ENCODE data around the gene CAAP1. TPM values are rescaled to one million over a fixed set of nuclear protein-coding genes. Genes with fewer than 3 reads are reported as not detected.

The CAAP1 gene
- total RNA-seq, 6 donors from 2014 or later = 9.4 to 16.8 (median 14.2) TPM

- DNase-seq (no peak), ATAC-seq (ENCODE audit: low FRiP score in 2 of 2) (no peak)
- Histone ChIP-seq H3K36me3 (no peaks in the 10 kb centered on the region), H3K4me3 (no peak overlapping the region), H3K27me3 (no peaks in the 10 kb centered on the region), H3K9me3 (no peaks in the 10 kb centered on the region), H3K27ac (no peak overlapping the region), H3K4me1 (no peaks in the 10 kb centered on the region)
- WGBS, 2 donors = 96 to 98% methylated on average over 5 of the region's 5 CpGs
- TF ChIP-seq CTCF (IDR thresholded peaks at IDR 0.05) (no peak), POLR2AphosphoS5 (IDR thresholded peaks at IDR 0.05) (no peak), EP300 (IDR thresholded peaks at IDR 0.05) (no peak), POLR2A (IDR thresholded peaks at IDR 0.05) (no peak)
These were observed 101.3 kb downstream of the CAAP1 start for GRCh38 chr9:26791274-26791673.

Small RNA genes lying within 50 kb of the gene (small RNA-seq; reads per million reads assigned to genes)
- gene RF00322 = 0 reads per million in 4 donors
- 0 to 0.14 (median 0) reads per million in 4 donors for gene RN7SL100P

Other genes with a start within 250 kb of the CAAP1 start
- 10 to 100 TPM; 18.2 to 29.2 (median 22.2) TPM for gene PLAA, start 54.4 kb upstream of the CAAP1 start, total RNA-seq
- gene IFT74, start 63.6 kb upstream of the CAAP1 start, total RNA-seq = 10 to 100 TPM in 4 of 6 donors, 1 to 10 TPM in 2; 7.3 to 33.5 (median 10.8) TPM
- gene LRRC19, start 112.9 kb upstream of the CAAP1 start, total RNA-seq = 1 to 10 TPM in 1 of 6 donors, under 1 TPM in 3, not detected in 2; 0.15 to 1.5 (median 0.35) TPM
- 10 to 100 TPM; 13.6 to 46.7 (median 26.5) TPM for gene TEK, start 216.4 kb upstream of the CAAP1 start, total RNA-seq